Measurements from ENCODE around the gene PTPRN2. TPM values are rescaled to one million over a fixed set of nuclear protein-coding genes. Genes with fewer than 3 reads are reported as not detected.

The PTPRN2 gene
- total RNA-seq, 2 donors from 2014 or later = 26.1 to 55.5 TPM

GRCh38 chr7:158607563-158607962, 19.9 kb upstream of the PTPRN2 start:
- 97% methylated on average over 6 of the region's 6 CpGs for WGBS
- no peak for DNase-seq (ENCODE audit: low spot score)
- Histone ChIP-seq H3K4me1 (replicated peaks) (no peaks in the 10 kb centered on the region), H3K27ac (no peak overlapping the region), H3K4me3 (no peak overlapping the region), H3K9me3 (no peaks in the 10 kb centered on the region), H3K27me3 (replicated peaks; ENCODE audit: insufficient read depth) (no peaks in the 10 kb centered on the region), H3K36me3 (no peaks in the 10 kb centered on the region)
- intact Hi-C loops (cut with DNase I) = no loop called here
- TF ChIP-seq POLR2A (IDR thresholded peaks at IDR 0.05) (no peak), POLR2AphosphoS5 (IDR thresholded peaks at IDR 0.05) (no peak), CTCF (IDR thresholded peaks at IDR 0.05) (no peak)

- H3K4me1 ChIP-seq (replicated peaks) = no peaks in the 10 kb centered on the region
- WGBS = 91% methylated on average over 18 of the region's 18 CpGs
- H3K27ac ChIP-seq = no peak overlapping the region
- no peaks in the 10 kb centered on the region for H3K36me3 ChIP-seq
- intact Hi-C loops (cut with DNase I) = no loop called here
- no peak overlapping the region for H3K4me3 ChIP-seq
- H3K27me3 ChIP-seq (replicated peaks; ENCODE audit: insufficient read depth) = no peaks in the 10 kb centered on the region
- no peaks in the 10 kb centered on the region for H3K9me3 ChIP-seq
- no peak for DNase-seq (ENCODE audit: low spot score)
- no peak for TF ChIP-seq POLR2AphosphoS5 (IDR thresholded peaks at IDR 0.05)
- TF ChIP-seq POLR2A (IDR thresholded peaks at IDR 0.05) = no peak
- TF ChIP-seq CTCF (IDR thresholded peaks at IDR 0.05) = no peak
Observed at GRCh38 chr7:158606671-158607424, 19.2 kb upstream of the PTPRN2 start.

- TF ChIP-seq POLR2AphosphoS5 (IDR thresholded peaks at IDR 0.05) (no peak), POLR2A (IDR thresholded peaks at IDR 0.05) (no peak), CTCF (IDR thresholded peaks at IDR 0.05) (no peak)
- Histone ChIP-seq H3K9me3 (no peaks in the 10 kb centered on the region), H3K27ac (no peak overlapping the region), H3K36me3 (no peaks in the 10 kb centered on the region), H3K4me3 (no peak overlapping the region), H3K4me1 (replicated peaks) (no peaks in the 10 kb centered on the region), H3K27me3 (replicated peaks; ENCODE audit: insufficient read depth) (no peaks in the 10 kb centered on the region)
- no peak for DNase-seq (ENCODE audit: low spot score)
- 51% methylated on average over 4 of the region's 4 CpGs for WGBS
- intact Hi-C loops (cut with DNase I) = no loop called here
Observed at GRCh38 chr7:158606129-158606528, 18.5 kb upstream of the PTPRN2 start.

GRCh38 chr7:158603773-158604755, 16.4 kb upstream of the PTPRN2 start:
- no peak for TF ChIP-seq POLR2A (IDR thresholded peaks at IDR 0.05)
- TF ChIP-seq CTCF (IDR thresholded peaks at IDR 0.05) = no peak
- no peak for TF ChIP-seq POLR2AphosphoS5 (IDR thresholded peaks at IDR 0.05)
- Histone ChIP-seq H3K9me3 (no peaks in the 10 kb centered on the region), H3K4me1 (replicated peaks) (no peaks in the 10 kb centered on the region), H3K4me3 (no peak overlapping the region), H3K36me3 (no peaks in the 10 kb centered on the region), H3K27ac (no peak overlapping the region), H3K27me3 (replicated peaks; ENCODE audit: insufficient read depth) (no peaks in the 10 kb centered on the region)
- intact Hi-C loops (cut with DNase I) = no loop called here
- no peak for DNase-seq (ENCODE audit: low spot score)
- 92% methylated on average over 23 of the region's 23 CpGs for WGBS
